HG02852 (cell line): Measurements from ENCODE around the gene SPATA3.

Source experiments
- ATAC-seq: cut with Tn5 transposase; IDR thresholded peaks from one replicate; pipeline ENCODE4 v1.9.1; 2021; ENCODE audit warnings: mild to moderate bottlenecking, moderate library complexity; ENCODE audit not compliant: unreplicated experiment

The SPATA3 gene

DNA sequence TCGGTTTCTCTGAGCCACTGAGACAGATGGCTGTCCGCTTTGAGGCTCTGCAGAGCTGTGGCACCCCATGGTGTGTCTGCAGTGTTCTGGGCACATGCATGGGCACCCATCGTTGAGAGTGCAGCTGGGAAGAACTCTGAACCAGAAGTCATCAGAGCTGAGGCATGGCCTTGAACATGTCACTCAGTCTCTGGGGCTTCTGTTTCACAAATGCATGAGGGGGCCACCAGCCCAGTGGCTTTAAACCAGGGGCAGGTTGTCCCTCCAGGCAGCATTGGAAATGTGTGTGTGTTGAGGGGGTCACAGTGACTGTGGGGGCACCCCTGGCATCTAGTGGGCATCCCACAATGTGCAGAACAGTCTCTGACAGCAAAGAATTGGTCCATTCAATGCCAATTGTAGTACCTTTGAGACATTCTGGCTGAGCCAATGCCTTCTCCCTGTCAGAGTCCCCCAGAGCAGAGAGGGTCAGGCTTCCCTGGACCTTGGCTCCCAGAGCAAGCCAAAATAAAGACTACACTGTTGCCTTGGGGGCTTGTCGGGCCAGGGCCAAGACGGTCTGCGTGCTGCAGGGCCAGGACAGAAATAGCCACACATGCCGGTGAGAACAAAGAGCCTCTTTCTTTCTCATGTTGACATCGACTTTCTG, 51.5 kb downstream of the SPATA3 start:
- ATAC-seq = no peak

DNA sequence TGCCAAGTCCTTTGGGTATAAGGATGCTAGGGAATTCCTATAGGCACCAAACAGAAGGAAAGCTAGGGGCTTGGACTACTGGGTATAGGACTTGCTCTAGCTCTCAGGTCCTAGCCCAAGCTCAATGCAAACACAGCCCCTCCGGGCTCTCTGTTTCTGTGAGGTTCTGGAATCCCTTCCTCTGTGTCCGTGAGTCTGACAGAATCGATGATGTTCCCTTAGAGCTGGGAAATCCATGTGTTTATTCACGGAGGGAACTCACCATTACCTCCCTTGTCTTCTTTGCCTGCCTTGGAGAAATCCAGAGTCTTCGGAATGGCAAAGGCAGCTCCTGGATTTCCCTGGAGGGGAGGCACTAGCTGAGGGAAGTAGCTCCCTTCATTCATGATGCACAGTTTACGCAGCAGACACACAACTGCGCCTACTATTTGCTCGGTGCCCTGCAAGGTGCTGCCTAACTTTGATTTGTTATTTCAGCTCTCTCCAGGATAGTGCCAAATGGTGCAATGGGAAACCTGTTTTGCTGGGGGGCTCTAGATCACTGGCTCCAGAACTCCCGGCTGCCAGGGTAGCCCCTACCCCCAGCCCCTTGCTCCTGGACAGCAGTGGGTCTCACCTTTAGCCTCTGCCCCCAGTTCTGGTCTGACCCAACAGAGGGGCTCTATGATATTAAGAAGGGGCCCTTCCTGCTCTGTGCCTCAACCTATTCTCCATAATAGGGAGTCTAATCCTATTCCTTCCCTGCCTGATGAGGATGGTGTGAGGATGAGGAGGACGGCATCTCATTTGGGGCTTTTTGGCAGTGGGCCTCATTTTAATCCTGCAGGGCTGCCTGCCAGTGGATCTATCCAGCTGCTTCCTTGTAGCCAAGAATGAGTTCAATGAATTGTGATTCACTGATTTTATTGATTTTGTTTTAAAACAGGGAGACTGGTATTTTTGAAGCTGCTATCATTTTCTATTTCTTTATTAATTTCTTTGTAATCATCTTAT, 52.3 kb downstream of the SPATA3 start:
- ATAC-seq = no peak

DNA sequence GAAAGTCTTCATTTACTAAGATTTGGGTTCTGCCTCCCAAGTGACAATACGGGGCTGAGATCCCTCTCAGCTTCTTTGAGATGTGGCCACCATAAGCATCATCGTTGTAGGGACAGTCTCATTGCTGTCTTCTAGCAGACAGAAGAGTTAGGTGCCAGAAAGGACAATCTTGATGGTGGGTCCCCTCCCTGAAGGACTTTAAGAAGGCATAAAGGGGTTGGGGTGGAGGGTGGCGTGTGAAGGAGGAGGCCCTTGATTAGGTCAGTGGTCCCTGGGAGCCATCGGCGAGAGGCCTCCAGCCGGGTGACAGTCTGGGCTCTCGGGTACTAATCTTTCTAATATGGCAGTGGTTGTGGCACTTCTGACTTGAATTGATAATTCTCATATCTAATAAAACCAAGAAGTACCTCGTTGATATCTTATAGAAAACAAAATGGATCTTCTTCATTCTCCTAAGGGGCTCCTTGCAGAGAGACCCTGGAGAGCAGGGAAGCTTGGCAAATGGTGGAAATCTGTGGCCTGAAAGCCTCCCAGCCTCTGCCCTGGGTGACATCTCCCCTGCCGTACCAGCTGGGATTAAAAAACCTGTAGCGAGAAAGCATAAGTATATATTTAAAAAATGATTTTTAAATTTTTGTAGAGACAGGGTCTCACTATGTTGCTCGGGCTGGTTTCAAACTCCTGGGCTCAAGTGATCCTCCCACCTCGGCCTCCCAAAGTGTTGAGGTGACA, 53.5 kb downstream of the SPATA3 start:
- ATAC-seq = no peak

DNA sequence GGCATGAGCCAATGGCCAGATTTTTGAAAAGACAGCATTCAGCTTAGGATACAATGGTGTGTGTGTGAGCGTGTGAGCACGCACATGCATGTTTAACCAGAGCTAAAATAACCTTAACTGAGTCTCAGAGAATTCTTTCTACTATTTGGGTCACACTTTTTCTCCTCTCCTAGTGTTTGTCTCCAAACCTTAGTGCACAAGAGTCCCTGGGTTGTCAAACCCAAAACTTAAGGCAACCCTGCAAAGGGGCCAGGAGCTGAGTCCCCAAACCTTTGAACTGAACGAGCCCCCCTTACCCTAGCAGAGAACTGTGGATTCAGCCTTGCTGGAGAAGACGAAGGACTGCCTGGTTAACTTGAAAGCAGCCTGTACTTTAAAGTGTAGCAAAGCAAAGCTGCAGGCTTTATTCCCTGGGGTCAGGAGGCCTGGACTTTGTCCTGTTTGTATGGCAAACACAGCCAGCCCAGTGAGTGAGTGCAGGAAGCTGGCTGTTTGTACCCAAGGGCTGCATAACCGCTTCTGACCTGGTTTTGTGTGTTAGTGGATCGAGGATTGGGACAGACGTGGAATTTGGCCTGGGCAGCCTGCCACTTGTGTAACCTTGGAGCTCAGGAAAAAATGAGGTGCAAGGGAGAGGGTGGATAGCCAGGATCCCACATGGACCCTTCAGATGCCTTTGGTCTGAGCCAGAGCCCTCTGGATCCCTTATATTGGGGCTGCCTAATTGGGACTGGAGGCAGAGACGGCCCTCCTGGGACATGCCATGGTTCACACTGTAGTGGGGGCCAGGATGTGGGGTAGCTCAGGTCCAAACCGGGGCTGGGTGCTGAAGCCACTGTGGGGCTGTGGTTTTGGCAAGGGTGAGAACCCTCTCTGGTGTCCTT, 54.3 kb downstream of the SPATA3 start:
- no peak for ATAC-seq

DNA sequence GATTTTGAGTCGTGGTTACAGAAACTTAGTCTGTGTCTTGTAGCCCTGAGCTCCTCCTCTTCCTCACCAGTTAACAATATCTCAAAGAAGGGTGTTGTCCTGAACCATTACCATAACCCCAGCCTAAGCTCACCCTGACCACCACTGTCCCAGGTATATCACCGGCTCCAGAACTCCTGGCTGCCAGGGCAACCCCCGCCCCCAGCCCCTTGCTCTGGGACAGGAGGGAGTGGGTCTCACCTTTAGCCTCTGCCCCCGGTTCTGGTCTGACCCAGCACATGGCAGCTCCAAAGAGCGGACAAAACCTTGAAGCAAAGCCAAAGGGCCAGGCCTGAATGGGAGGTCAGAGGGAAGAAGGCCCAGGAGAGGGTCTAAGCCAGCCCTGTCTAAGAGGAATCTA, 55.2 kb downstream of the SPATA3 start:
- no peak for ATAC-seq

DNA sequence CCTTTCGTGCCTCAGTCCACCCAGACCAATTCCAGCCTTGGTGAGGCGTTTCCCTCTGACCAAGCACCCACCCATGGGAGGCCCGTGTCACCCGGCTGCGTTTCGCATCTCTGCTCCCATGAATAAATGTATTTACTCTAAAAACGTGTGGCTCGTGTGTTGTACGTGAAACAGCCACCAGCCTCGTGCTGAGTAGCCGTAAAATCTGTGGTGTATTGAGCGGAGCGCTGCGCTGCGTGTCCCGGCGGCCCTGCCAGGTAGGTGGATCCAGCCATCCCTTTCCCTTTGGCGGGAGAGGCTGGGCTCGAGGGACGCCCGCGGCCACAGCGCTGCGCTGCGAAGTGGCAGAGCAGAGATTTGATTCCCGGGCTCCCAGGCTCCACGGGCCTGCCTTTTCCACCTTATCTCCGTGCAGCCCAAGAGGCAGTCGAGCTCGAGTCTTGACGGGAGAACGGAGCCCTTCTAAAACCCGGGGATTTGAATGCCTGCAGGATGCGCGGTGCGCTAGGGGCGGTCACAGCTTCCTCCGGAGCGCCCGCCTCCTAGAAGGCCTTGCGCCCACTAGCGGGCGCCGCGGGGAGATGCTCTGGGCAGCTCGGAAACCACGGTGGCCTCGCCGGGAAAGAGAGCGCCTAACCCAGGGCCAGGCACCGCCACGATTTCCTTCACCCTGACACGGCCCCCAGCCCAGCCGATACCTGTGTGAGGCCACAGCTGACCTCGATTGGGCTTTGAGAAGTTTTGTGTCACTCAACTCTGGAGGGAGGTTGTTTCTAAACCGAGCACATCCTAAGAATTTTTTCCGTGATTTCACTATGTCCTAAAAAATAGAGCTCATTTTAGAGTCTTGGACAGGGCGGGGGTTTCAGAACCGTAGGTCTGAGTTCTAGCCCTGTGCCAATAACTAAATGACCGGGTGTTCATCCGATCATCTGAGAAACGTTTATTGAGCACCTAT, 56.9 kb downstream of the SPATA3 start:
- ATAC-seq = peak; percentile 67

DNA sequence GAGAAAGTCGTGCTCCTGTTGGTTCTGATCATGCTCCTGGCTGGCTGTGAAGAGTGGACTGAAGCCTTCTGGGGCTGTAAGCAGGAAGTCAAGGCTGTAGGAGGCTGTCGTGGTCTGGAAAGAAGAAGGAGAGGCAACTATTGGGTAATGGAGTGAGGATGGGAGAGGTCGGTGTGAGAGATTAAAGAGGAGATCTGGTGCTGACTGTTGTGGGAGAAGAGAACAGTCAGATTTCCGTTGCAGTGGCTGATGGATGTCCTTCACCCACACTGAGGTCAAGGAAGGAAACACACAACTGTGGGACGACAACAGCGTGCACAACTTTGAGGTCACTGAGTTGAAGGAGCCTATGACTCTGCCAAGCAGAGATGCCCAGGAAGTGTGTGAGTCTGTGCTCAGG, 57.9 kb downstream of the SPATA3 start:
- ATAC-seq = no peak

DNA sequence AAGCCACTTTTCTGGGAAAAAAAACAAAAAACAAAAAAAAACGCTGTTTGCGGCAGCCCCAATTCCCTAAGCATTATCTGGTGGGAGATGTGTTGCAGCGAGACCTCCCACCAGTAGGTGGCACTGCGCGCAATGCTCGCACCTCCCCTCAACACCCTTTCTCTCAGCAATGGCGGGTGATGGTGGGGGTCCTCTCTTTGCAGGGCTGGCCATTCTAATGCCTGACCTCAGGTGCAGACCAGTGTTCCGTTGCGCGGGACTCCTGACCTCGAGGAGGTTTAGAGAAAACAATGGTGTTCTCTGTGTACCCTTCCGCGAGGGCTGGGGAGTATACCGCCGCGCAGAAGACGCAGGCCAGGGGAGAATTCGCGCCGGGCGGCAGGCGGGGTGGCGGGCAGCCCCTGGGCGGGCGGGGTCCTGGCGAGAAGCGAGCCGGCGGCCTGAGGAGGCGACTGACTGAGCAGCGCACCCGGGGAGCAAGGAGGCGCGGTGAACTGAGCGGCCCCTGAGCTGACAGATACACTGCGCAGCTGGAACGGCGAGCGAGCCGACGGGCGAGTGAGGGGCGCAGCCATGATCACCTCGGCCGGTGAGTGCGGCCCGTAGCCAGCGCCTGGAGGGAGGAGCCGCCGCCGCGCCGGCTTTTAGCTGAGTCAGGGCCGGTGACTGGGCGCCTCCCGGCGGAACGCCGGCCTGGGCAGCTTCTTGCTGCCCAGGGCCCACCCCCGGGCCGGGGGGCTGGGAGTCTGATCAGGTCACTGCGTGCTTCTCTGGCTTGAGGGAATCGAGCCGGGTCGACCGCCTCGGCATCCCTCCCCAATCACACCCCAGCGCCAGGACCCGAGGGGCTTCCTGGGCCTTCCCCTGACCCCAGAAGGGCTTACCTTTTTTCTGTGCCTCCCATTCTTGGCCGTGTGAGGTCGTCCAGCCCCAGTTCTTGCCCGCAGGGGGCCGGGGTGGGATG, 60.8 kb downstream of the SPATA3 start, which contains the start of gene PSMD1:
Gene PSMD1, plus strand, starts transcription at position 415 of the 964 bp plus-strand sequence. Its CDS starts 159 bp downstream, at position 574.
- ATAC-seq = peak; percentile 62

DNA sequence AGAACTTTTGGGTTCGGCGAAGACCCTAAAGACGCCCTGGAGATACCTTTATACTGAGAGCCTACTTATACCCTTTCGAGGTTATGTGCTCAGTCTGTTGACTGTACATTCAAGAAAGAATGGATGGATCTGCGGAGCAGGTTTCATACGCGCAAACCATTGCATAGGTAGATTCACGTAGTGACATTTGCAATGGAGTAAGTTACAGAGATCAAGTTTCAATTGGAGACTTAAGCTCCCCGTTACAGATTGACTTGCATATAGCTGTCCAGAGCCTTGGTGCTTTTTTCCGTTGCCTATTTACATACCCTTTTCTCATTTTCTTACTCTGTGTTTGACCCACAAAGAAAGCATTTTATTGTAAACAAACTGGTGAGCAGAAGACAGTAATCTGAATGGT, 61.7 kb downstream of the SPATA3 start:
- ATAC-seq = no peak
